Pancreas (tissue), 10 donors: ENCODE measurements around the gene GAL3ST2. TPM values are rescaled to one million over a fixed set of nuclear protein-coding genes. Genes with fewer than 3 reads are reported as not detected.
A peak's percentile ranks its signal among the peaks of the same experiment; 100 is the strongest.

Experiments used
- ATAC-seq, 4 donors: fragments of 200-7000 bp; cut with Tn5 transposase; one replicate each; pipeline versions ENCODE4 v1.8.0 to v1.9.1; 2020; ENCODE audit warnings: mild to moderate bottlenecking in 4 of 4, moderate library complexity in 4 of 4
- DNase-seq, 6 donors: peaks; one replicate each; pipeline ENCODE4 v3.0.0-alpha.2; 2020
- FAIRE-seq: peaks from 2 replicates; lab custom pipeline; 2012; peaks lifted over from hg19 to GRCh38; lab: Jason Lieb, UNC
- H3K27ac ChIP-seq, 4 donors: fragments of 200-600 bp; sonication (generic); 1 replicate in 3 of 4; 2 replicates in 1 of 4; pipeline versions ENCODE4 v1.5.0 to v1.8.0; 2020
- H3K27me3 ChIP-seq, 4 donors: fragments of 200-600 bp; one replicate each; pipeline ENCODE4 v1.8.0; 2021
- H3K36me3 ChIP-seq, 3 donors: fragments of 200-600 bp; sonication (generic) in 1 of 3; one replicate each; pipeline versions ENCODE4 v1.5.0 to v1.8.0; 2020 to 2021
- H3K4me1 ChIP-seq, 3 donors: fragments of 200-600 bp; one replicate each; pipeline ENCODE4 v1.8.0; 2021
- H3K4me3 ChIP-seq, 4 donors: fragments of 200-600 bp; sonication (generic) in 2 of 4; one replicate each; pipeline versions ENCODE4 v1.5.0 to v1.8.0; 2020 to 2021
- H3K9me3 ChIP-seq, 4 donors: fragments of 200-600 bp; one replicate each; pipeline ENCODE4 v1.8.0; 2021
- CTCF ChIP-seq, 4 donors: fragments of 200-600 bp; sonication (generic) in 3 of 4; IDR thresholded peaks; one replicate each; pipeline versions ENCODE4 v1.5.0 to v1.8.0; 2021; ENCODE audit warnings: antibody characterized with exemption in 4 of 4
- whole genome bisulfite sequencing, 2 donors: extraction: QIAGEN DNeasy Blood & Tissue Kit; methylation state at CpG; one replicate each; pipeline ENCODE4 v1.1.7; 2013; 5-methylcytosine and 5-hydroxymethylcytosine counted together
- intact Hi-C, 3 donors: fragments of 100-400 bp; cut with DNase I; formaldehyde crosslinking; loops; one replicate each; pipeline versions ENCODE4 v1.11.1 to v1.14.2; 2022
- polyA plus RNA-seq, 2 donors: library from polyadenylated mRNA; stranded (reverse); fragments of 200-250 nt; gene quantifications; one replicate each; pipeline ENCODE4 v1.2.3, GENCODE V29; 2013
- total RNA-seq, 6 donors: library from RNA; stranded (reverse); fragmentation: NEBNext Ultra II Directional in 4 of 6; extraction: Animal tissue kit (Norgen Biotek cat#: 25700) in 4 of 6; gene quantifications; one replicate each; pipeline versions ENCODE4 v1.2.1 to v1.2.4, GENCODE V29; 2021 to 2023
- donor health status: healthy with polysubstance abuse.
- donor health status: DM: no; HTN: no; CAD: no; lungs with moderate emphysema.
- donor health status: DM: no; HTN: no; CAD: no.
- donor health status: control.
- donor health status: control.
- donor health status: Bipolar disorder and iron deficiency.
- donor health status: DM: yes; HTN: yes; CAD: no.
- donor health status: DM: no; HTN: no; CAD: no.
- donor health status: DM: no; HTN: no; CAD: no.
- donor health status: DM: yes; HTN: yes; CAD: no.

GAL3ST2 gene
- total and polyA plus RNA-seq, 8 donors = not detected

DNA sequence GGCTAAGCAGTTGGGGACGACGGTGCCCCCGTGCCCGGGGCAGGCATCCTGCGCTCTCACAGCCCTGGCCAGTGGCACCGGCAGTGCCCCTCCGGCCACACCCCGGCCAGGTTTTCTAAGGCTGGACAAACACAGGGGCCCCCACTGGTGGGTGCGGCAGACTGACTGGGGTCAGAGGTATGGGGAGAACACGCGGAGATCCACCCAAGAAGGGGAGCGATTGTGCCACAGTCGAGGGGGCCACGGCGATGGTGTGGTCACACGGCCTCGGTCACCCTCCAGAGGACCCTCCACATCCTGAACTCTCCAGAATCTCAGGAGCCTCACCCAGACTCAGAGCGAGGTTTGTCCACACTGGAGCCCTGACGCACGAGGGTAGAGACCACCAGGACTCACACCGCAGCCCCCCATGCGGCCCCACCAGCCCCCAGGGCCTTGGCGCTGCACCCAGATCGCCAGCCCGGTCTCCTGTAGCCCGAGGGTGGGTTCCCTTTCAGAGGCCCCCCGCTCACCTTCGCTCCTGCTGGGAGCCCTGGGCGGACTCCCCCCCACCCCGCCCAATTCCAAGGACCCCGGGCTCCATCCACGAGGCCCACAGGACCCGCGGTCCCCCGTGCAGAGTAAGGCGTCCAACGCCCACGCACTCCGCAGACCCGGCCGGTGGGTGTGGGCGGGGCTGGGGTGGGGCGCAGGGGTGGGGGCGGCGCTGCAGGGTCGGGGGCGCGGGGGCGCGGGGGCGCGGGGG is 66.9 kb downstream of the GAL3ST2 start:
- Histone ChIP-seq H3K9me3 (no peaks in the 10 kb centered on the region), H3K4me1 (peaks cover 0 to 7% (median 0%) of the 10 kb centered on the region in 3 donors), H3K27me3 (no peaks in the 10 kb centered on the region), H3K36me3 (no peaks in the 10 kb centered on the region), H3K4me3 (peak overlapping the region in 2 of 4 donors; percentile 31 to 37), H3K27ac (peak overlapping the region in 1 of 4 donors; percentile 30)
- ATAC-seq = peak in 1 of 4 donors; percentile 3
- intact Hi-C loops = no loop called here
- peak in 2 of 6 donors; percentile 42 to 72 for DNase-seq
- TF ChIP-seq CTCF (IDR thresholded peaks at IDR 0.05) = no peak
- no peak for FAIRE-seq
- 55 to 56% methylated on average over 46 to 48 of the region's 52 CpGs for WGBS, 2 donors

GRCh38 chr2:241844066-241844728 is 67.6 kb downstream of the GAL3ST2 start:
- intact Hi-C loops = no loop called here
- no peak for TF ChIP-seq CTCF (IDR thresholded peaks at IDR 0.05)
- ATAC-seq (peak; percentile 91 to 96 (median 94)), DNase-seq (peak; percentile 55 to 92 (median 76)), FAIRE-seq (no peak)
- Histone ChIP-seq H3K4me3 (peak overlapping the region in 3 of 4 donors; percentile 4 to 37 (median 31)), H3K27ac (no peak overlapping the region), H3K4me1 (peaks cover 0 to 7% (median 0%) of the 10 kb centered on the region in 3 donors), H3K9me3 (no peaks in the 10 kb centered on the region), H3K27me3 (no peaks in the 10 kb centered on the region), H3K36me3 (no peaks in the 10 kb centered on the region)
- 4% methylated on average over 58 to 65 of the region's 65 CpGs for WGBS, 2 donors

DNA sequence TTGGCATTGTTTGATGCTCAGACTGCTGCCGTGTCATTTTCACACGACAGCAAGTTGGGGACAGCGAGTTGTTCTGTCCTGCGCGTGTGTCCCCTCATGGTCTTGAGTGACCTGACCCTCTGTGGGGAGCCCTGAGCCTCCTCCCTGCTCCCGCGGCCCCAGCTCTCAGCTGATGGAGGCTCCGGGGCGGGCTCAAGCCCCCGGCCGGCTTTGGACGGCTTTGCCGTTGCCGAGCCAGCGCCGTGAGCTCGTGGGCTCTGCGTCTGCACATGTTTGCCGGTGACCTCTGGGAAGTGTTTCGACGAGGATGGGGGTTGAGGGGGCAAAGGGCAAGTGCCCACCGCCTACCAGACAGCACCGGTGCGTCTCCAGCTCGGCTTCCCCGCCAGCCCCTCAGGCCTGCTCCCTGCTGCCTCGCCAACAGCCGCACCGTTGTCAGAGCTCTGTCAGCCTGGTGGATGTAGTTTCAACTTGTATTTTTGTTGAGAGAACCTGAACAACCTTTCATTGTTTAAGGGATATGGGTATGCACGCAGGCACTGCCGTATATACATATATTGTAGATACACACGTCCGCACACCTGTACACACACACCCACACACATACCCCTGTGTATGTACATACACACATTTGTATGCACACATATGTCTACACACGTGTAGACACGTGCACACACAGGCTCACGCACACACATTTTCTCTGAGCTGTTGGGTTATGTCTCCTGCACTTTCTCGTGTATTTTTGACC is 68.4 kb downstream of the GAL3ST2 start:
- WGBS, 2 donors = 69 to 74% methylated on average over 37 of the region's 37 CpGs

DNA sequence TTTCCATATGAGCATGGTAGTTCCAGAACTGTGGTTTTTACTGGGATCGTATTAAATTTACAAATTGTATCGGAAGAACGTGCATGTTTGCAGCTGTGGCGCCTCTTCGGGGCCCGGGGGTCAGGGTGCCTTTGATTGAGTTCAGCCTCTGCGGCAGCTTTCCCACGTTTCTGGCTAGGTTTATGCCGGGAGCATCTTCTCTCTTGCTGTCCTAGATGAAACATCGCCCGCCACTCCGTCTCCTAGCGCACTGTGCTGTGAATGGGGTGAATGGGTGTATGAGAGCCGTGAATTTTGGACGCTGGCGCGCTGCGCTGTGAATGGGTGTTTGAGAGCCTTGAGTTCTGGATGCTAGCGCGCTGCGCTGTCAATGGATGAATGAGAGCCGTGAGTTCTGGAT is 69.8 kb downstream of the GAL3ST2 start:
- Histone ChIP-seq H3K4me3 (no peak overlapping the region), H3K36me3 (no peaks in the 10 kb centered on the region), H3K4me1 (peaks cover 0 to 7% (median 0%) of the 10 kb centered on the region in 3 donors), H3K27me3 (no peaks in the 10 kb centered on the region), H3K9me3 (no peaks in the 10 kb centered on the region), H3K27ac (no peak overlapping the region)
- no peak for FAIRE-seq
- TF ChIP-seq CTCF (IDR thresholded peaks at IDR 0.05) = no peak
- intact Hi-C loops = no loop called here
- no peak for DNase-seq
- ATAC-seq = no peak
- WGBS, 2 donors = 83 to 84% methylated on average over 22 of the region's 22 CpGs

More for the DNA sequence above, 68.4 kb downstream of the GAL3ST2 start:
- Histone ChIP-seq H3K4me1 (peaks cover 0 to 7% (median 0%) of the 10 kb centered on the region in 3 donors), H3K4me3 (peak overlapping the region in 1 of 4 donors; percentile 37), H3K27me3 (no peaks in the 10 kb centered on the region), H3K27ac (no peak overlapping the region), H3K9me3 (no peaks in the 10 kb centered on the region), H3K36me3 (no peaks in the 10 kb centered on the region)
- no peak for TF ChIP-seq CTCF (IDR thresholded peaks at IDR 0.05)
- intact Hi-C loops = no loop called here
- no peak for ATAC-seq
- FAIRE-seq = no peak
- peak in 2 of 6 donors; percentile 20 to 60 for DNase-seq
